ENCODE measurements around the gene STUM.

STUM gene

GRCh38 chr1:226518375-226518774 is 30.2 kb upstream of the STUM start:
- no peak for DNase-seq (ENCODE audit: low read depth in 2 of 2)
- H3K4me3 ChIP-seq (replicated peaks in 1 of 2; ENCODE audit: low read depth in 2 of 2, low read length in 2 of 2): no peak overlapping the region
- TF ChIP-seq CTCF (IDR thresholded peaks at IDR 0.05; ENCODE audit: low read depth, low read length): no peak

GRCh38 chr1:226519135-226519534 is 29.4 kb upstream of the STUM start:
- TF ChIP-seq CTCF (IDR thresholded peaks at IDR 0.05; ENCODE audit: low read depth, low read length): no peak
- H3K4me3 ChIP-seq (replicated peaks in 1 of 2; ENCODE audit: low read depth in 2 of 2, low read length in 2 of 2): no peak overlapping the region
- DNase-seq (ENCODE audit: low read depth in 2 of 2): no peak

- no peak overlapping the region for H3K4me3 ChIP-seq (replicated peaks in 1 of 2; ENCODE audit: low read depth in 2 of 2, low read length in 2 of 2)
- TF ChIP-seq CTCF (IDR thresholded peaks at IDR 0.05; ENCODE audit: low read depth, low read length): no peak
- no peak for DNase-seq (ENCODE audit: low read depth in 2 of 2)
Observed at GRCh38 chr1:226519716-226520598, 28.6 kb upstream of the STUM start.

GRCh38 chr1:226520640-226521355 is 27.8 kb upstream of the STUM start:
- no peak for DNase-seq (ENCODE audit: low read depth in 2 of 2)
- no peak overlapping the region for H3K4me3 ChIP-seq (replicated peaks in 1 of 2; ENCODE audit: low read depth in 2 of 2, low read length in 2 of 2)
- no peak for TF ChIP-seq CTCF (IDR thresholded peaks at IDR 0.05; ENCODE audit: low read depth, low read length)

GRCh38 chr1:226523646-226524406 is 24.7 kb upstream of the STUM start:
- no peak for DNase-seq (ENCODE audit: low read depth in 2 of 2)
- TF ChIP-seq CTCF (IDR thresholded peaks at IDR 0.05; ENCODE audit: low read depth, low read length): no peak
- H3K4me3 ChIP-seq (replicated peaks in 1 of 2; ENCODE audit: low read depth in 2 of 2, low read length in 2 of 2): no peak overlapping the region

GRCh38 chr1:226524547-226524946 is 24.0 kb upstream of the STUM start:
- no peak for DNase-seq (ENCODE audit: low read depth in 2 of 2)
- no peak for TF ChIP-seq CTCF (IDR thresholded peaks at IDR 0.05; ENCODE audit: low read depth, low read length)
- no peak overlapping the region for H3K4me3 ChIP-seq (replicated peaks in 1 of 2; ENCODE audit: low read depth in 2 of 2, low read length in 2 of 2)

All from cardiac fibroblast (primary cell).